HG03565 (cell line): Measurements from ENCODE around the gene CDCP2.

Experiments used
- ATAC-seq: cut with Tn5 transposase; IDR thresholded peaks from one replicate; pipeline ENCODE4 v1.9.1; 2021; ENCODE audit warnings: mild to moderate bottlenecking, moderate library complexity; ENCODE audit not compliant: unreplicated experiment

CDCP2 gene

GRCh38 chr1:54137534-54138061, 15.2 kb downstream of the CDCP2 start:
- ATAC-seq, result no peak

DNA sequence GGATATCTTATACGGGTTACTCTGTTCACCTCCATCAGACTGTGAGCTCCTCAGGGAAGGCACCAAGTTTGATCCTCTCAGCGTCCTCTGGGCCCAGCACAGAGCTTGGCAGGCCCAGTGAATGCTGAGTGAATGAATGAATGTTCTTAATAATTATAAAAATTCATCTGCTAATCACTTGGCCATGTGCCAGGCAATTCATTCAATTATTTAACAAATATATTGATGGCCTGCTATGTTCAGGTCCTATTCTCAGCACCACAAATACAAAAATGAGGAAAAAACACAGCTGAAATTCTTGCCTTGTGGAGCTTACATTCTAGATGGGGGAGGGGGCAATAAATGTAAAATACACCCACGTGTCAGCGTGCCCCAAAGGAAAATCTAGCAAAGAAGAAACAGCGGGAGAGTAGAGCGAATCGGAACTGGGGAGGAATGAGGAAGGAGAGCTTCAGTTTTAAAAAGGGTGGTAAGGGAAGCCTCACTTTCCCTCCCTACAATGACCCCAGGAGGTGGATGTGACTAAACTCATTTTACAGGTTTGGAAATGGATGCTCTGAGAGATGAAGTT, 15.8 kb downstream of the CDCP2 start:
- ATAC-seq, result no peak

- no peak for ATAC-seq
Observed at GRCh38 chr1:54136269-54136896, 16.4 kb downstream of the CDCP2 start.

- ATAC-seq, result no peak
Observed at GRCh38 chr1:54135436-54136120, 17.2 kb downstream of the CDCP2 start.

DNA sequence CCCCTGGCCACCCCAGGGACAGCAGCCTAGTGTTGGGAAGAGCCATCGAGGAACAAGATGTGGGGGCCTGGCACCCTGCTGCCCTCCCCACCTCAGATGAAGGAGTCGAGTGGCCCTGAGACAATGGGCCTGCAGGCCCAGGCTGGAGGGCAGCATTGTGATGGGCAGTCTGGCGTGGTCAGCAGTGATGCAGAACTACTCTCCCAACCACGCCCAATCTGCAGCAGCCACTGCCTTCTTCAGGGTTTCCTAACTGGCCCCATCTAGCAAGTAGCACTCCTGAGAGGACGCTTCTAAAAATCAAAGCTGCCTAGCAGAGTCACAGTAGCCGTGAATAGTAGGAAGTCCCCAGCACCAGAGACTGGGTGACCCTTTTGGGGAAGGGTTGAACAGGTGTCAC, 18.5 kb downstream of the CDCP2 start:
- ATAC-seq, result no peak

DNA sequence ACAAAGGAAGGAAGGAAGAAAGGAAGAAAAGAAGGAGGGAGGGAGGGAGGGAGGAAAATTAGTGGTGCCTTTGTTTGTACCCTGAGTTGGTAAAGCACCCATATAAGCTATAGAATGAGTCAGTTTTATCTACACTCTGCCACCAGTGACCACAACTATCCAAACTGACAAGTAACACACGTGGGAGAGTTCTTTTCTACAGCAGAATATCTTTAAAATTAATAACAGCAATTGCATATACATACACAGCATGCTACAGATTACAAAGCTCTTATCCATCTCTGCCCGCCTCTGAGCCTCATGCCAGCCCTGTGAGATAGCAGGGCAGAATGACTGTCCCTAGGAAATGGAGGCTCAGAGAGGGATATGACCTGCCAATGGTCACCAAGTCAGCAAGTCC, 20.3 kb downstream of the CDCP2 start:
- no peak for ATAC-seq

DNA sequence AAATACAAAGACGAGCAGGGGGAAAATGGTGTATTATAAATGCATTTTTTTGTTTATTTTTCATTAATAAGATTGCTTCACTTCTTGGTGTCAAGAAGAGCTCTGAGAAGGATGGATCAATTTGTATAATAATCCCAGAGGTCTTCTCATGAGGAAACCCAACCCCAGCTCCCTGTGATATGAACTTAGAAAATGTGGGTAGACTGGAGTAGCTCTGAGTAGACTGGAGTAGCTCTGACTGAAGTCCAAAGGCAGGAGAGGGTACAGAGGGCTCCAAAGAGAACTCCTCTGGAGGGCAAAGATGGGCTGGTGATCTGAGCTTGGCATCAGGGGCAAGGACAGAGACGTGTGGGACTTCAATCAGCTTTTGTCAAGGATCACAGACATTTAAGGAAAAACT, 21.4 kb downstream of the CDCP2 start:
- no peak for ATAC-seq

- ATAC-seq, result no peak
Observed at GRCh38 chr1:54129858-54130257, 22.9 kb downstream of the CDCP2 start.

- ATAC-seq, result no peak
Observed at GRCh38 chr1:54127594-54128300, 25.1 kb downstream of the CDCP2 start.

DNA sequence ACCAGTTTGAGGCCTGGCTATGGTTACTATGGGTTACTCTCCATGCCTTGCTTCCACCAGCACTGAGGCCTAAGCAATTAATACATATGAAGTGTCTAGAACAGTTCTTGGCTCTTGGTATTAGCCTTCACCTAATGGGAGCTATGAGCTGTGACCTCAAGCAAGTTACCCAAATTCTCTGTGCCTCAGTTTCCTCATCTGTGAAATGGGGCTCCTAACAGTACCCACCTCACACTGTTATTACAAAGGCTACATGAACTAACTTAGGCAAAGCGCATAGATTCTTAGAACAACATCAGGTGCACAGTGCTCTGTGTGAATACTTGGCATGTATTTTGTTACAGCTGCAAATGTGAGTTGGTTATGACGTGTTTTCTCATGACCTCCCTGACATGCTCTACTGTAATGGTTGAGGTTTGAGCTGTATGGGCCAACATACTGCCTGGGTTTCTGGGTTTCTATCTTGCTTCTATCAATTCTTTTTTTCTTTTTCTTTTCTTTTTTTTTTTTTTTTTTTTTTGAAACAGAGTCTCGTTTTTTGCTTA, 26.5 kb downstream of the CDCP2 start:
- ATAC-seq, result no peak

- no peak for ATAC-seq
Observed at GRCh38 chr1:54125386-54126070, 27.3 kb downstream of the CDCP2 start.

GRCh38 chr1:54124906-54125305, 27.9 kb downstream of the CDCP2 start:
- no peak for ATAC-seq

GRCh38 chr1:54124472-54124871, 28.3 kb downstream of the CDCP2 start:
- no peak for ATAC-seq

DNA sequence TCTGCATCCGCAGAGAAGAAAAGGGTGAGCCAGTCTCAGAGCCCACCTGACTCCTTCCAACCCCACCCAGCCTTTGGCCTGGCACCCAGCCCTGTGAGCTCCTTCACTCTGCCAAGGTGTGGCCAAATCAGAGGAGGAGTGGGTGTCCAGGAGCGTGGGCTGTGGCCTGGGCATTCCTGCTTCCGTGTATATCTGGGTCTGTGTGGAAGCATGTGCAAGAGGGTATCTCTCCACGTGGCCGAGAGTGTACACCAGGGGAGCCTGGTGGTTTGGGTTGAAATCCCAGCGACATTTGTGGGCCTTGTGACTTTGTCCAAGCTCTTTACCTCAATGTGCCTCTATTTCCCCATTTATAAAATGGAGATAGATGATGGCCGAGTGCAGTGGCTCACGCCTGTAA, 29.8 kb downstream of the CDCP2 start:
- ATAC-seq, result no peak

GRCh38 chr1:54122135-54122751, 30.6 kb downstream of the CDCP2 start:
- ATAC-seq, result no peak

DNA sequence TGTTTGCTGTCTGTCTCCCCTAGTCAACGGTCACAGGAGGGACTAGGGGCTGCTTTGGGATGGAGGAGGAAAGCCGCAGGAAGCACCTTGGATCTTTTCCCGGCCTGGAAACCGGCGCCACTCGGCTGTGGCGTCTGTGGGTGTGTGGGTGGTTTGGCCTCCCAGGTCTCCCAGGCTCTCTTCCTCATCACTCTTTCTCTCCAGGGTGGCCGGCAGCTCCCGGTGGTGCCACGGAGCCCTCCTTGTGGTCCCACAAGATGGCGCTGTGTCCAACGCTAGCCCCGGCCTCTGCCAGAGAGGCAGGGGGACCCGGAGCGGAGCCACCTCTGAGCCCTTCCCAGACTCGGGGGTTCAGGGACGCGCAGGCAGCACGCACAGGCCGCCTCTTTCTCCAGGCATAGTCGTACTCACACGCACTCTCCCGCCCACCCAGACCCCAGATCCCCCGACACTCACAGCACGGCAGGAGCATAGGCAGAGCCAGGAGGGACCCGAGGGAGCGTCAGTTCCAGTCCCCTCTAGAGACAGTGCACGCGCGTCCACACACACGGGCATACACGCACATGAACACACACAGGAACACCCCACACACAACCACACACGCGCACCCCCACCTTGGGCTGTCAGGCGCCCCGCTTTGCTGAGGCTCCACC, 31.2 kb downstream of the CDCP2 start:
- no peak for ATAC-seq

DNA sequence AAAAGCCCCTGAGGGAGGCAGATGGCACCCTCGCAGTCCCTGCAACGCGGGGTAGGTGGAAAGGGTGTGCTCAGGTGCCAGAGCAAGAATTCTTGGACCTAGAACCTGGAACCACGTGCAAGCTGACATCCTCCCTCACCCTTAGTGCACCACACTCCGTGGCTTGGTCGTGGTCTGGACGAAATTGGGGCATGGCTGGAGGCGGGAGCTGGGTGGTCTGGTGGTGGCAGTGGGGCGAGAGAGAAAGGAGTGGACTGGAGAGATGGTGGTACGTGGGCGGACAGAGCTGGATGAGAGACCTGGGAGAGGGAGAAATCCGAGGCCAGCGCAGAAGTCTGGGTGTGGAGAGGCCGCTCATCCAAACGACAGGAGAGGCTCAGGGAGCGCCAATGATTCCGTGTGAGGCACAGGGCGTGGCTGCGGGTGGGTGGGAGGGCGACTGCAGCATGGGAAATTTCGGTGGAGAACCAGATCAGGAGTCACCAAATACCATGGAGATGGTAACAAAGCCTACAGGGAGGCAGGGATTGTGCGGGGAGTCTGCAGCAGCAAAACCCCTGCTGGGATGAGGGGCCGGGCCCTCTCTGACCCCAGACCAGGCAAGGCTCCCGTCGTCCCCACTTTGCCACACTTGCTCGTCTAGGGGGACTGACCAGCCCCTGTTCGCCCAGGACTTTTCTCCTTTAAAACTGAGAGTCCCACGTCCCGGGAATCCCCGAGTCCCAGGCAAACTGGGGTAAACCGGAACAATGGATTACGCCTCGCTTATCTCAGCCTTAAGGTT, 31.9 kb downstream of the CDCP2 start:
- no peak for ATAC-seq

- no peak for ATAC-seq
Observed at GRCh38 chr1:54120018-54120697, 32.6 kb downstream of the CDCP2 start.
